ENCODE data around the gene UMAD1. TPM values are rescaled to one million over a fixed set of nuclear protein-coding genes. Genes with fewer than 3 reads are reported as not detected.
"Not testable (repeated sequence)": the region's sequence is repeated elsewhere in the genome, so short reads cannot be mapped to it uniquely, and the experiment has no call there.

The UMAD1 gene
- polyA plus RNA-seq, 4 donors: 15.3 to 22.2 (median 19.4) TPM

DNA sequence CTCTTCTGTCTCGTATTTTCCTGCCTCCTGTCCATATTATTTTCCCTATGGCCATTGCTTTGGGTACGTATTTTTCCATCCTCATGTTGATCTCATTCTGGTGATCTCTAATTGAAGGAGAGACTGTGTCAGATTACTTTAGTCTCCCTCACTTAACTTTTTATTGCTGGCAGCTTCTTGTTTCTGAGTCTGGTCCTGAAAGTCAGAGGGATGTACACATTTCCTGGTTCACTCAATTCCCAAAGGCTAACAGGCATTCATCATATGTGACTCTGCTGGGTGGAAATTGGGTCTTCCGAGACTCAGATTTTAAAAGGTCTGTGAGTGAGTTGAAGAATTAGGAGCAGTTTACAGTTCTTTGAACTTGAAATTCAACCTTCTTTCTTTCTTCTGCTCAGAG is 10.9 kb downstream of the UMAD1 start:
- no peak for DNase-seq (ENCODE audit: low read depth in 4 of 4, low spot score in 3 of 4)

DNA sequence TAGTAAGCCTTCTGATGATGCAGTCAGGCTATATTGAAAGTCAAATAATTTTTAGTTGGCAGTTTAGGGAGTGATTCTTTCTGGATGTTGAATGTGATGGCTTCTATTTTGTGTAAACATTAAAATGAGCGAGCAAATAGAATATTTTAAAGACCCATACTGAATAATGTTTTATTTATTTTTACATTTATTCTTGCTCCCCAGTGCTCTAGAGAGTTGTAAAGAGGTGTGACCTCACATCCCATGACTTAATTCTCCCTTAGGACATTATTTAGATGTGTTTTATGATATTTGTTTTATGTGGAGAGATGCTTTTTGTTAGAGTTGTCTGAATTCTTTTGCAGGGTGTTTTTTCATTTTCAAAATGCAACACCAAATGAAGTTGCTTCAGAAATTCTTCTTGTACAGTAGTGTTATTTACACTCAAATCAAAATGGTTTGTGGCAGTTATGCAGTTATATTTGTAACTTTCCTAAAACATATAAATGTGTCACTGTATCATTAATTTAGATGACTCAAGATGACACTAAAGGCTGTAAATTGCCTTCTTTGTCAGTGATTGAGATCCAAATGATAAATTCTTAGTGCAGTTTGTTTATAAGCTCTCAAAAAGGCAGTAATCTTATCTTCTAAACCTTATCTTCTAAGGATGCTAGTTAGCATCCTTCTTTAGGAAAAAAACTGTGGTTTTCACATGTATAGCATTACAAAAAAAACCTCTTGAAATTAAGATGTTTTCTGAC is 12.4 kb downstream of the UMAD1 start:
- DNase-seq (ENCODE audit: low read depth in 4 of 4, low spot score in 3 of 4): no peak

DNA sequence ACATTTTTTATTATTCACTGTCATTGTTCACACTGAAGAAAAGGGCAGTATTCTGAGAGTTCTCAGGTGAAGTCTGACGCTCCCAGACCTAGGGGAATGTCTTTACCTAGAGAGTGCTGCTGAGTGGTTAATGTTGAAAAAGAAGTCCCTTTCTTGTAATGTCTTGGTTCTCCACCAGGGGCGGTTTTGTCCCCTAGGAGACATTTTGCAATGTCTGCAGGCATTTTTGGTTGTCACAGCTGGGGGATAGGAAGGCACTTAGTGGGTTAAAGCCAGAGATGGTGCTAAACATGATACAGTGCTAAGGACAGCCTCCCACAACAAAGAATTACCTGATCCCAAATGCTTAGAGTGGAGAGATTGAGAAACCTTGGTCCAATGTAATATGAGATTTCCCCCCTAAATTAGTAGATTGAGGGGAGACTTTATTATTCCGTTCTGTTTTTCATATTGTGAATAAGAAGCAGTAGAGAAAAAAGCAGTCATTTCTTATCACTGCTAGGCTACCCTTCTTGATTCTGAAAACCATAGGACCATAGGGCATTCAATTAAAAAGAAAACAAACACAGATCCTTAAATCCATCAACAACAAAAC is 13.1 kb downstream of the UMAD1 start:
- DNase-seq (ENCODE audit: low read depth in 4 of 4, low spot score in 3 of 4): no peak

DNA sequence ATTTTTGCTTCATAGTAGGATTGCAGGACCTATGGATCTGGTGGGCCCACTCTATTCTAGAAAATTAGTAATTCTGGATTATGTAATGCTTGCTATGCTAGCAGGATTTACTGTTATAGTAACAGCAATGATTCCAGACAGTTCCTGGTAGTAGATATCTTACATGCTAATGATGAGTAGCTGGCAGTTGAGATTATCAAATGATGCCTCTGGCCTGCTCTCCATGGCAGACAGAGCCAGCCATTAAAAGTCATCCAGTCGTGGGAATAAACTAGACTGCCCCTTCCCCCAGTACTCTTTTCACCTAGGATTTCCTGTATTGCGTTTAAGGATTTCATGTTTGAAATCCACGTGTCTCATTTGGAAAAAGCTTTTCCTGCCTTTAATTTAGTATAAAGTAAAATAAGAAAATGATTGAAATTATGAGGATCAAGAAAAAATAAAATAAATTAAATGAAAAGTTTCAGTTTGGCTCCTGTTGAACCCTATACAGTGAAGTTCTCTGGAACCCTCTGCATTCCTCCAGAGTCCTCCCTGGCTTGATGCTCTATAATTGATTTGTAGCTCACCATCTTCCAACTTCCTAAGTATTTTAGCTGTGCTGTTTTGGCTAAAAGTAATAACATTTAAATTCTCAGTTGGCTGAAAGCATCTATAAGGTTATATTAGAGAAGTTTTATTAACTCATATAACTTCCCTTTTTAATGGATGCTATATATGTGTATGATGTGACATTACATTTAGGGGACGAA is 14.6 kb downstream of the UMAD1 start:
- no peak for DNase-seq (ENCODE audit: low read depth in 4 of 4, low spot score in 3 of 4)

DNA sequence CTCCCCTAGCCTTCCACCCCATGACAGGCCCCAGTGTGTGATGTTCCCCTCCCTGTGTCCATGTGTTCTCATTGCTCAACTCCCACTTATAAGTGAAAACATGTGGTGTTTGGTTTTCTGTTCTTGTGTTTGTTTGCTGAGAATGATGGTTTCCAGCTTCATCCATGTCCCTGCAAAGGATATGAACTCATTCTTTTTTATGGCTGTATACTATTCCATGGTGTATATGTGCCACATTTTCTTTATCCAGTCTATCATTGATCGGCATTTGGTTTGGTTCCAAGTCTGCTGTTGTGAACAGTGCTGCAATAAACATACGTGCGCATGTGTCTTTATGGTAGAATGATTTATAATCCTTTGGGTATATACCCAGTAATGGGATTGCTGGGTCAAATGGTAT is 15.9 kb downstream of the UMAD1 start:
- not testable (repeated sequence) for DNase-seq (ENCODE audit: low read depth in 4 of 4, low spot score in 3 of 4)

DNA sequence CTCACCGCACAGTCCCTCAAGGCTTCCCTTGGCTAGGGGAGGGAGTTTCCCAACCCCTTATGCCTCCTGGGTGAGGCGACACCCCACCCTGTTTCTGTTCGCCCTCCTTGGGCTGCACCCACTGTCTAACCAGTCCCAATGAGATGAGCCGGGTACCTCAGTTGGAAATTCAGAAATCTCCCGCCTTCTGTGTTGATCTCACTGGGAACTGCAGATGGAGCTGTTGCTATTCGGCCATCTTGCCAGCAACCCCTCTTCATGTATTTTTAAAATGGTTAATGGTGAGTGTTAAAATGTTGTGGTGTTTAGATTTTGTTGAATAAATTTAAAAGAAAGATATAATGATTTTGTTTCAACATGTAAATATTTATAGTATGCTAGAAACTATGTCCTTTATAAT is 22.0 kb downstream of the UMAD1 start:
- no peak for DNase-seq (ENCODE audit: low read depth in 4 of 4, low spot score in 3 of 4)

DNA sequence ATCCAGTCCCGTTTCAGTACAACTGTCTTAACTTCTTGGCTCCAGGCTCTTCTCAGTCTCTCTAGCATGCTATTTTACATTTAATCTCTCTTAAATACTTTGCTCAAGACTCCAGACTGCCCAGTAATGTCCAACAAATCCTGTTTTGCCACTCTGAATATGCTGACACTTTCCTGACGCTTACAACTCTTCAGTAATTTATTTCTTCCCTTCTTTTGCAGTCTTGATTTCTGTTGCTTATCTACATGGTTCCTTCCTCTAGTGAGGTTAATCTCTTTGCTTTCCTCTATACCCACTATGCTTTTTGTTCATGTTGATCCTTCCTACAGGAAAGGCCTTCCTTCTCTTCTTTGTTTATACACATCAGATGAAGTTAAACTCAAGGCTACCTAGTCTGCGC is 23.7 kb downstream of the UMAD1 start:
- DNase-seq (ENCODE audit: low read depth in 4 of 4, low spot score in 3 of 4): no peak

DNA sequence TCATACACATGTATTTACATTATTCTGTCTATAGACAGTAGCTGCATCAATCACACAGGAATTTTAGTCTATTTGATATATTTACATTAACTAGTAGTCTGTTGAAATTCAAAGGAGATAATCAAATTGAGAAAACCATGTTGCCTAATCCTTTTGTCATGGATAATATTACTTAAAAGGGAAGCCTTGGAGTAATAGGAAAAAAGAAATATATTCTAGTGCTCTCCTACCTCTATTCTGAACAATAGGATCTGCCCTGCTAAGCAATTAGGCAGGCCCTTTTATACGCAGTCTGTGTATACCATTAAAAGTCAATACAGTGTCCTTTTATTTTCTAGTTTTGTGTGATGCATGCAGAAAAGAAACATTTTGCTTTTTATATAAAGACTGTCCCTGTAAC is 24.5 kb downstream of the UMAD1 start:
- no peak for DNase-seq (ENCODE audit: low read depth in 4 of 4, low spot score in 3 of 4)

DNA sequence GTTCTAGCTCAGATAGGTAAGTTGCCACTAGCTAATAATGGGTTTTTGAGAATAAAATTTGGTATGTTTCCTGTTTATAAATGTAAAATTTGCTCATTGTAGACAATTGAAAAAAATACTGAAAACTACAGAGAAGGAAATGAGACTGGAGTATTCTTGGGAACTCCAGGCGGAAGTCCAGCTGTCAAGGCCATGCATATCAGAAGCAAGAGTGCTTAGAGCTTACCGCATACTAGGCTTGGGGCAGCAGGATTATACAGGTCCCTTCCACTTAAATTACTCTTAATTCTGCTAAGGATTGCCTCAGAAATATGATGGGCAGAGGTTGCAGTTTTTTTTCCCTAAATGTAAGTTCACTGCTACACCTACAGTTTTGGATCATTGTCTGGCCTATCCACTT is 26.6 kb downstream of the UMAD1 start:
- DNase-seq (ENCODE audit: low read depth in 4 of 4, low spot score in 3 of 4): no peak

DNA sequence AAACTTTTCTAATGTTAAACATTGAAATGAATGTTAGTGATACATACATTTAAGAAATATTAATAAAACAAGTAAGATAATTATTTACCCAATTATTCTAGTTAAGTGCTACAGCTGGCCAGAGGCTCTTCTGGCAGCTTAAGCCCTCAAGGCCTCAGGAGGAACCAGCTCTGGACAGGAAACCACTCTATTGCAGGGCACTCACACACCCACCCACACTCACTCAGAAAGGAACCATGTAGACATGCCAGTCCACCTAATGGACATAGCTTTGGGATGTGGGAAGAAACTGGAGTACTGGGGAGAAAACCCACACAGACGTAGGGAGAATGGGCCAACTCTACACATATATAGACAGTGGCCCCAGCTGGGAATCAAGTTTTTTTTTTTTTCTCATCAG is 28.2 kb downstream of the UMAD1 start:
- no peak for DNase-seq (ENCODE audit: low read depth in 4 of 4, low spot score in 3 of 4)

DNA sequence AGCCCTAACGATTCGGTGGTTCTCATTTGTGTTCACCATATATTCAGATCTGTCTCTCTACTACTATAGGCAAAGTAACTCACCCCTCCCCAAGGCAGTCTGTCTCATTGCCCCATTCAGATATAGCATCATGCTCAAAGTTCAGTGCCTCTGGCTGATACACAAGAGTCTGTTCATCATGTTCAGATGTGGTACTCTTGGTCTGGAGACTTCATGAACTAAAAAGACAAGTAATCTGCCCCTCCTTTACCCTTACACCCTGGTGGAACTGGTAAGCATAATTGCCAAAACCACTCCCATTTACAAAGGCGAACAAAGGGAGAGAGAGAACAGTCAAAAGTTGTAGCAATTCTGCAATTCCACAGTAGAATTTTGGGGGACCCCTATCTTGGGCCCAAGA is 29.9 kb downstream of the UMAD1 start:
- no peak for DNase-seq (ENCODE audit: low read depth in 4 of 4, low spot score in 3 of 4)

DNA sequence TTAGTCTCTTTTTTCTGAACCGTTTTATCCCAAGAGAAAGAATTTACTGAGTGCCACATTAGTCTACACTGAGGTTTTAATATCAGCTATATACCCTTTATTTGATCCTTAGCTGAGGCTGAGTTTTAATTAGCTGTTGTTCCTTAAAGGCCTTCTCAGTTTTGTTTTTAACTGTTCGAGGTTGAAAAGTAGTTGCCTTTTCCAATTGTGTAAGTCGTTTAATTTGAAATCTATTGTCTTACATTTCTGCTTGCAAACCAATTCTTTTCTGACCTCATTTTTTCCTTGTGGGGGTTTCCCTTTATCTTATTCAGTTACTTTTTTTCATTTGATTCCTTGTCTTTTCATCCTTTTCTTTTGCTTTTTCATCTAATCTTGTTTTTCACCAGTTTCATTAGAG is 30.8 kb downstream of the UMAD1 start:
- DNase-seq (ENCODE audit: low read depth in 4 of 4, low spot score in 3 of 4): no peak

DNA sequence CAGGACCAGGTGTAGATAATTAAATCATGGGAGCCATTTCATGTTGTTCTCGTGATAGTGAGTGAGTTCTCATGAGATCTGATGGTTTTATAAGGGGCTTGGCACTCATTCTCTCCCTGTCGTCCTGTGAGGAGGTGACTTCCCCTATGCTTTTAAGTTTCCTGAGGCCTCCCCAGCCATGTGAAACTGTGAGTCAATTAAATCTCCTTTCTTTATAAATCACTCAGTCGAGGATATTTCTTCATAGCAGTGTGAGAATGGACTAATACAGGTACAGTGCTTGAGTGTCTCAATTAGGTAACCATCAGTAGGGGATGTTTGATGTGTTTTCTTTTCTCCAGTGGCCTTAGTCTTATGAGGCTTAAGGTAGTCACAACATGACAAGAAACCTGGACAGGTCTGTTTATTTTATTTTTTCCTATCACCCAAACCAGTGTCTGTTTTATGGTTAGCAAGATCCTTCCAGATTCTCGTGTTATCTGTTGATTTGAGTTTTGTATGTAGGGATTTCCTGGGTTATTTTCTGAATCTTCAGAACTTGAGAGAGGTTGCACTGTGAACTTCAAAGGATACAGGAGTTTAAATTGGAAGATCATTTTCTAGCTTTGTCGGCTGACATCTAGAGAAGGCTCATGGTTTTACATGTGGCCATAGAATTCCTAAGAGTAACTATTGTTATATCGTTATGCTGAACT is 32.1 kb downstream of the UMAD1 start:
- no peak for DNase-seq (ENCODE audit: low read depth in 4 of 4, low spot score in 3 of 4)

DNA sequence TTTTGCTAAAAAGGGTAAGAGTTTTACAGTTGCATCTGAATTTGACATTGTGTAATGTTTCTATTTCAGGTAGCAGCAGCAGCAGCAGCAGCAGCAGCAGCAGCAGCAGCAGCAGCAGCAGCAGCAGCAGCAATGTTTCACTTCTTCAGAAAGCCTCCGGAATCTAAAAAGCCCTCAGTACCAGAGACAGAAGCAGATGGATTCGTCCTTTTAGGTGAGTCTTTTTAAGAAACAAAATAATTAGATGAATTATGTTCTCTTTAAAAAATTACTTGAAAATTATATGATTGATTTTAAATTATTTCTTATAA is 32.6 kb downstream of the UMAD1 start:
- no peak for DNase-seq (ENCODE audit: low read depth in 4 of 4, low spot score in 3 of 4)

DNA sequence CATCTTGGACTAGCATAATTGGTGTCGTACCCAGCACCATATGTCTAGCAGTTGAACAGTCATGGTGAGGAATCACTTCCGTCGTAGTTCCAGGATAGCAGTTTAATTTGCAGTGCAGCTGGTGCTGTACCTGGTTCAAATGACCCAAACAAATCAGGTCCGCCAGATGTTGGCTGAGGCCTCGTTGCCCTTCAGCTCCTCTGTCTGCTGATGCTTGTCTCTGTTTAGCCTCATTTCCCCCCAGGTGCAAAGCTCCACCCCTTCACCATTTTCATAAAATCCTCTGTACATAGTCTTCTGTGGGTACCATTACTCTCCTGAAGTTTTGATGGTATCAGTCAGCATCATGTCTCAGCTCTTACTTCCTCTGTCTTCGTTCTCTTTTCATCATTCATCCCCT is 35.1 kb downstream of the UMAD1 start:
- no peak for DNase-seq (ENCODE audit: low read depth in 4 of 4, low spot score in 3 of 4)

DNA sequence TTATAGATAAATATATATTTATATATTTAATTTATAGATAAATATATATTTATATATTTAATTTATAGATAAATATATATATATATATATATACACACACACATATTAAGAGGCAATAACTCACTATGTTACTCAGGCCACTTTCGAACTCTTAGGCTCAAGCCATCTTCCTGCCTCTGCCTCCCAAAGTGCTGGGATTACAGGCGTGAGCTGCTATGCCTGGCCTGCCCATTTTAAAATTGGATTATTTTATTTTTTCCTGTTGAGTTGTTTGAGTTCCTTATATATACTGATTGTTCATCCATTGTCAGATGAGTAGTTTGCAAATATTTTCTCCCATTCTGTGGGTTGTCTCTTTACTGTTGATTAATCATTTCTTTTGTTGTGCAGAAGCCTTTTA is 39.1 kb downstream of the UMAD1 start:
- not testable (repeated sequence) for DNase-seq (ENCODE audit: low read depth in 4 of 4, low spot score in 3 of 4)

DNA sequence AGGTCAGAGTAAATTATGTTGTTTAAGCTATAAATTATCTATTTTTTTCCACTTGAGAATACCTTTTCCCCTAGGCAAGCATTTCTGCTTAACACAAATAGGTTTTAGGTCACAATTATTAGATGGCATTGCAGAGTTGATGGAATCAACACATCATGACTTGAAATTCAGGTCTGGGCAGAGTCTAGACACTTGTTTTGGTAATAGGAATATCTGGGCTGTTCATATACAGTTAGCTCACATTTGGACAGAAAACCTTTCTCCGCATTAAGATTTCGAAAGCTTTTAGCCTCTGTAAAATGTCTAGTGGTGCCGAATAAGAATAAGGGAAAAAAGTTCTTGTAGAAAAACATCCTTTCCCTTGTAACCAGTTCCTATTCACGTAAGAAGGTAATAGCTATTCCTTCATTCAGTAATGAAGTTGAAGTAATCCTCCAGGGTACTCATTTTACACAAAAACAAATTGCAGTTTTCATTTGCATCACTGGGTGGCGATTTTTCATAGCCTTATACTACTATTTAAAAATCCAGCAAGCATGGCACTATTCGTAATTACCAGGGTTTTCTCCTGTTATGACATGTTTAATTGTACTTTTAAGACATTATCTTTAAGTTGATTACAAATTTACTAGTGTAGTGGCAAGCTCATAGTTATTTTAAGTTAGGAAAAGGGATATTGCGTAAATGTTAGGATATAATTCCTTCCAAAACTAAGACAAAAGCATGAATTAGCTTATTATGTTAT is 40.8 kb downstream of the UMAD1 start:
- peak; percentile 44 to 63 (median 48) for DNase-seq (ENCODE audit: low read depth in 4 of 4, low spot score in 3 of 4)

DNA sequence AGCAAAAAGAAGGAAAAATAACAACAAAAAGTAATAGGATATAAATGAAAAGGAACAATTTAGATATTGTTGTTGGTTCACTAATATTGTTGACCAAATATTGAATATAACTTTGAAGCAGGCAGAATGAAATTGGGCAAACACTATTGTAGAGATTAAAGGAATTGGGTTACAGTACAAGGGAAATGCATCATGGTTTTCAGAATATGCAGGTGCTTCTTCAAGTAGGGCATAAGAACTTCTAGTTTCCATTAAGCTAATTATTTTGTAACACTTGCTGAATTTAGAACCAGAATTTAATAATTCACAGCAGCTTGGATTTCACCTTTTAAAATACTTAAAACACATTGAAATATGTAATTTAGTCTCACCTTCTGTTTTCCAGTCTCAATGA is 41.4 kb downstream of the UMAD1 start:
- DNase-seq (ENCODE audit: low read depth in 4 of 4, low spot score in 3 of 4): no peak

DNA sequence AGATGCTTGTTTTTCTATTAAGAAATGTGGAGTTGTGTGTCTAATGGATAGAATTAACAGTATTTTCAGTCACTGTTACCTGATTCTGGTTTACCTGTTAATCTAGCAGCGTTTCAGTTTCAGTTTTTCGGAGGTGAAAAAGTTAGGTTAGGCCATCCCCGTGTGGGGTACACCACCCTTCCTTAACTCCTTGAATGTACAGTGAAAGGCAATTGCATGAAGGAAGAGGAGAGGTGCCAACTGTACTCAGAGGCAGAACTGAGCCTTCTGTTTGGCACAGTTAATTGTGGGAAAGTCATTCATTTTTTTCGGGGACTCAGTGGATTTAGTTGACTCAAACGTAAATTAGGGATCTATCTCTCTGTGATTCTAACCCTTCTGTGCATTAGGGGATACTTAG is 42.3 kb downstream of the UMAD1 start:
- DNase-seq (ENCODE audit: low read depth in 4 of 4, low spot score in 3 of 4): no peak

DNA sequence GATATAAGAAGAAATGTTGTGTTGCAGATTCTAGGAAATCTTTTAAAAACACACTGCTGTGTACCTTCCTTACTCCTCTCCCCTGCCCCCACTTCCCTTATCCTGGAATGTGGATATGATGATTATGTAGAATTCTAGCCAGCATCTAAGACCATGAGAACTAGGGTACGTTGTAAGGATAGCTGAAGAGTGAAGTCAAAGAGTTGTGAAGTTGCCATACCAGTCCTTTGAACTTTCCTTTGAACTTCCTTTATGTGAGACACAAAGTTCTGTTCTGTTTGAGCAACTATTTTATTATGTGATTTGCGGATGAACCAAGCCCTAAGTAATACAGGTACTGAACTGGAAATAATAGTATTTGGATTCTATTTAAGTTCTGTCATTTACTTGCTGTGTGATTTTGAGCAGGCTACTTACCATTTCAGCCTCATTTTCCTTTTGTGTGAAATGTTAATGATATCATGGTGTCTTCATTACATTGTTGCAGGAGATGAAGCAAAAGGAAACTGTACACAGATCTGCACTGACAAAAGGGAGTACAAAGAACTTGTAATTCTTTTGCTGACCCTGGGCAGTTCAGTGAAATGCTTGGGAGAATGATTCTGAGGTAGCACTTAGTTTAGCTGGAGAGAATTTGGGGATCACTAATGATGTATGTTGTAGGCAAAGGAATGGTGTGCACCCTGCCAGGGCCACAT is 46.4 kb downstream of the UMAD1 start:
- no peak for DNase-seq (ENCODE audit: low read depth in 4 of 4, low spot score in 3 of 4)
